CD4-positive, alpha-beta T cell treated with Interleukin-17A for 1 hour (primary cell): ENCODE results near the gene THOC2.

Experiments used
- DNase-seq: peaks from one replicate; pipeline ENCODE4 v3.0.0-alpha.2; 2020

Gene THOC2

DNA sequence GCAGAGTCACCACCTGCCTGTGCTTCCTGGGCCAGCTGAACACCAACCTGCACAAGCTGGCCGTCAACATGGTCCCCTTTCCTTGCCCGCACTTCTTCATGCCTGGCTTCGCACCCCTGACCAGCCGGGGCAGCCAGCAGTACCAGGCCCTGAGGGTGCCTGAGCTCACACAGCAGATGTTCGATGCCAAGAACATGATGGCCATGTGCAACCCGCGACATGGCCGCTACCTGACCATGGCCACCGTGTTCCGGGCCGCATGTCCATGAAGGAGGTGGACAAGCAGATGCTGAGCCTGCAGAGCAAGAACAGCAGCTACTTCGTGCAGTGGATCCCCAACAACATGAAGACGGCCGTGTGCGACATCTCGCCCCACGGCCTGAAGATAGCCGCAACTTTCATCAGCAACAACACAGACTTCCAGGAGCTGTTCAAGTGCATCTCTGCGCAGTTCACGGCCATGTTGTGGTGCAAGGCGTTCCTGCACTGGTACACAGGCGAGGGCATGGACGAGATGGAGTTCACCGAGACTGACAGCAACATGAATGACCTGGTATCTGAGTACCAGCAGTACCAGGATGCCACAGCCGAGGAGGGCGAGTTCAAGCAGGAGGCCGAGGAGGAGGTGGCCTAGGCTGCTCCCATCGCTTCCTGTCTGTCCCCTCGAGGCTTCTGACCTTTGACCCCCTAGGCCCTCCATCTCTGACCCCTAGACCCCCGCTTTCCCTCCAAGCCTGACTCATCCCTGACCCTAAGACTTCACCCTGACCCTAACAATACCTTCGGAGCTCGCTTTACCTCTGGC, 170.3 kb downstream of the THOC2 start:
- DNase-seq = no peak

DNA sequence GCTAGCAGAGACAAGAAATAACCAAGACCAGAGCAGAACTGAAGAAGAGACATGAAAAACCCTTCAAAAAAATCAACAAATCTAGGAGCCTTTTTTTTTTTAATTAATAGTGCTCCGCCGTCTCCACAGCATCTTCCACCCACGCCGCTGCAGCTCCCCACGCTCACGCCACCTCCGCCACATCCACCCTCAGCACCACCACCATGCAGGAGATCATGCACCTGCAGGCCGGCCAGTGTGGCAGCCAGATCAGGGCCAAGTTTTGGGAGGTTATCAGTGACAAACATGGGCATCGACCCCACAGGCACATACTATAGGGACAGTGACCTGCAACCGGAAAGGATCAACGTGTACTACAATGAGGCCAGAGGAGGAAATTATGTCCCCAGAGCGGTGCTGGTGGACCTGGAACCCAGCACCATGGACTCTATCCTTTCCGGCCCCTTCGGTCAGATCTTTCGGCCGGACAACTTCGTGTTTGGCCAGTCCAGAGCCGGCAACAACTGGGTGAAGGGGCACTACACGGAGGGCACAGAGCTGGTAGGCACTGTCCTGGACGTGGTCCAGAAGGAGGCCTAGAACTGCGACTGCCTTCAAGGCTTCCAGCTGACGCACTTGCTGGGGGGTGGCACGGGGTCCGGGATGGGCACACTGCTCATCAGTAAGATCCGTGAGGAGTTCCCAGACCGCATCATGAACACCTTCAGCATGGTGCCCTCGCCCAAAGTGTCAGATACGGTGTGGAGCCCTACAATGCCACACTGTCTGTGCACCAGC, 171.2 kb downstream of the THOC2 start:
- no peak for DNase-seq

DNA sequence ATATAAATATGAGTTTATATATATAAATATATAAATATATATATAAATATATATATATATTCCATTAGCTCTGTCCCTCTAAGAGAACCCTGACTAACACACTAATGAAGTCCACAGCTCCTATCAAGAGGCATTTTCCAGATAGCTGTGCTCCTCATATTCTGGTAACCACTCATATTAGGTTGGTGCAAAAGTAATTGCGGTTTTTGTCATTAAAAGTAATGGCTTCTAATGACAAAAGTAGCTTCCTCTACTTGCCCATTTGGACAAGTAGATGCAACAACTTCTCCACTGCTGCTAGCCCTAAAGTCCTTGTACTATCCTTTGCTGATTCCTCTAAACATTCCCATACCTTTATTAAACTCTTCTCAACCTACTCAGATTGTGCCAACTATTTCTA, 182.0 kb downstream of the THOC2 start:
- DNase-seq = no peak
